NT2/D1 (cell line): ENCODE measurements around the gene RAB19.

Experiments used
- DNase-seq: peaks from one replicate; pipeline ENCODE4 v3.0.0-alpha.2; 2011; ENCODE audit warnings: low read depth, low spot score
- H3K27me3 ChIP-seq: 2 replicates; pipeline ENCODE4 v1.6.0; 2011; ENCODE audit warnings: mild to moderate bottlenecking; ENCODE audit not compliant: insufficient read length, insufficient read depth
- H3K36me3 ChIP-seq: 2 replicates; pipeline ENCODE4 v1.6.1; 2011; ENCODE audit warnings: mild to moderate bottlenecking, low read length, mixed read lengths; ENCODE audit not compliant: insufficient read depth, insufficient read length
- H3K4me1 ChIP-seq: 2 replicates; pipeline ENCODE4 v1.5.1; 2011; ENCODE audit not compliant: insufficient read depth, insufficient read length
- H3K4me3 ChIP-seq: 2 replicates; pipeline ENCODE4 v1.5.1; 2011; ENCODE audit warnings: low read depth; ENCODE audit not compliant: insufficient read length
- H3K9ac ChIP-seq: 2 replicates; pipeline ENCODE4 v1.6.0; 2011; ENCODE audit warnings: low read depth; ENCODE audit not compliant: insufficient read length
- H3K9me3 ChIP-seq: 2 replicates; pipeline ENCODE4 v1.5.1; 2011; ENCODE audit warnings: mild to moderate bottlenecking, low read length; ENCODE audit not compliant: insufficient read depth
- SUZ12 ChIP-seq: IDR thresholded peaks from 2 replicates; pipeline ENCODE4 v1.6.1; 2011; ENCODE audit not compliant: insufficient read length, insufficient read depth; ENCODE audit errors: extremely low read depth
- YY1 ChIP-seq: IDR thresholded peaks from 2 replicates; pipeline ENCODE4 v1.6.1; 2011; ENCODE audit not compliant: insufficient read length, insufficient read depth
- ZNF274 ChIP-seq: IDR thresholded peaks from 2 replicates; pipeline ENCODE4 v1.6.1; 2011; ENCODE audit warnings: mild to moderate bottlenecking, low read depth, low read length

RAB19 gene

DNA sequence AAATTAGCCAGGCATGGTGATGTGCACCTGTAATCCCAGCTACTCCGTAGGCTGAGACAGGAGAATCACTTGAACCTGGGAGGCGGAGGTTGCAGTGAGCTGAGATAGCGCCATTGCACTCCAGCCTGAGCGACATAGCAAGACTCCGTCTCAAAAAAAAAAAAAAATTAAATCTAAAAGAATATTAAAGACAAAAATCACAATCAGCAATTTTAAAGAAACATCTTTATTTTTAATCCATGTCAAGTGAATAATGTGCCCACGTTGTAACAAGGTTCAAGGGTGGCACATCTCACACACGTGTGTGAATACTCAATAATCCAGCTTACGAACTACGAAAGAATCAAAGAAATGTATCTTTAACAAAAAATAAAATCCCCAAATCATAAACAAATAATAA, 28.5 kb upstream of the RAB19 start:
- H3K9ac ChIP-seq = no peak overlapping the region
- H3K27me3 ChIP-seq = no peaks in the 10 kb centered on the region
- TF ChIP-seq SUZ12 (no peak), YY1 (no peak), ZNF274 (no peak)
- DNase-seq = no peak
- H3K36me3 ChIP-seq = peaks cover 25% of the 10 kb centered on the region
- H3K4me3 ChIP-seq = no peak overlapping the region
- no peaks in the 10 kb centered on the region for H3K4me1 ChIP-seq
- no peaks in the 10 kb centered on the region for H3K9me3 ChIP-seq

DNA sequence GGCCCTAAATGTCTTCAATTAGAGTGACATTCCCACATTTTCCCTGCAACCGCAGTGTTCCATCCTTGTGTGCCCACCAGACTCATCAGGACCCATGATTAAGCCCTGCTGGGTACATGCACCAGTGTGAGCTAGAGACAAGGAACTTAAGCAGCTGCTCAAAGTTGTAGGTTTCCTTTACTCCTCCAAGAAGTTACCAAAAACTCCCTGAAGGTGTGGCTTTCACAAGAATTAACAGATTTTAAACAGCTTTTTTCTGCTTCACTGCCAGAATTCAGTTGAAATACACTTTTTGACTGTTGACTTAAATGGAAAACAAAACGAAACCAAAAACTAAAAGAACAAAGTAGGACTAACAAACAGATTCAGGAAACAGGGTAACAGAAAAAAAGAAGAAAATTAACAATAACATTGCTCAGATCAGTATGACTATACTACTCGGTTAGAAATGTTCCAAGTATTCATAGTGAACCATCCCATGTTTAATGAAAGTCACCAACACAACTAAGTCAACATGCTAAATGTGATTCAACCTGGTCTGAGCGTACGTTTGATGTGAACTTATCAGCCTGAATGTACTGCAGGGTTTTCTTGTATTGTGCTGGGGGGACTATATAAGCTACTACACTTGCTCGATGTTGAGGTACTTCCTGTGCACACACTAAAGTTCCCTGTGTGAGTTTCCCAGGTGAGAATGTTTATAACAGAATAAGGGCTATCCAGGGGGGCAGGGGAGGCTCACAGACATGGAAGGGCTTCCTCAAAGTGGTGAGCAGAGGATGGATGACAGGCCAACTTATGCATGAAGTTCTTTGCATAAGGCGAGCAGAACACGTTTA, 27.7 kb upstream of the RAB19 start:
- H3K36me3 ChIP-seq = peaks cover 29% of the 10 kb centered on the region
- no peak for DNase-seq
- TF ChIP-seq SUZ12 = no peak
- TF ChIP-seq YY1 = no peak
- no peak for TF ChIP-seq ZNF274

DNA sequence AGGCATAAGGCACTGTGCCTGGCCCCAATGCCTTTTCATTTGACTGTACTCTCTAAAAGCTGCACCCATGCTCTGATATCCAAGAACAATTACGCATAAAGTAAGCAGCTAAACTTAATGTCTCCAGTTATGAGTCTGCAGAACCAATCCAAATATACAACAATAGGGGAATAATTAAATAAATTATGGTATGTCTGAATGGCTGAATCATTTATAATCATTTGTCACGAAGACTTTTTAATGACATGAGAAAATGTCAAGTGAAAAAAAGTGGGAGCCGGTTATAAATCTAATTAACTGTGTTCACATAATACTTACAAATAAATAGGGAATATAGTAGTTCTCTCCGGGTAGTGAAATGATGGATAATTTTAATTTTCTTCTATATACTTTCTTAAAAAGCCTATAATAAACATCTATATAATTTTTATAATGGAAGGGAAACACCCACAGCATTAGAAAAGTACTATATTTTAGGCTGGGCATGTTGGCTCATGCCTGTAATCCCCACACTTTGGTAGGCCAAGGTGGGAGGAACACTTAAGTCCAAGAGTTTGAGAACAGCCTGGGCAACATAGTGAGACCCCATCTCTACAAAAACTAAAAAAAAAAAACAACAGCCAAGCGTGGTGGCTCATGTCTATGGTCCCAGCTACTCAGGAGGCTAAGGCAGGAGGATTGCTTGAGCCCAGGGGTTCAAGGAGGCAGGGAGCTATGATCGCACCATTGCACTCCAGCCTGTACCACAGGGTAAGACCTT, 19.7 kb upstream of the RAB19 start:
- no peak for DNase-seq
- H3K36me3 ChIP-seq = peaks cover 24% of the 10 kb centered on the region
- H3K9ac ChIP-seq = no peak overlapping the region
- TF ChIP-seq ZNF274 (no peak), YY1 (no peak), SUZ12 (no peak)
- H3K27me3 ChIP-seq = no peaks in the 10 kb centered on the region
- H3K9me3 ChIP-seq = no peaks in the 10 kb centered on the region
- no peaks in the 10 kb centered on the region for H3K4me1 ChIP-seq
- H3K4me3 ChIP-seq = no peak overlapping the region

More for the DNA sequence above, 27.7 kb upstream of the RAB19 start:
- Histone ChIP-seq H3K4me1 (no peaks in the 10 kb centered on the region), H3K9ac (no peak overlapping the region), H3K4me3 (no peak overlapping the region), H3K27me3 (no peaks in the 10 kb centered on the region), H3K9me3 (no peaks in the 10 kb centered on the region)

DNA sequence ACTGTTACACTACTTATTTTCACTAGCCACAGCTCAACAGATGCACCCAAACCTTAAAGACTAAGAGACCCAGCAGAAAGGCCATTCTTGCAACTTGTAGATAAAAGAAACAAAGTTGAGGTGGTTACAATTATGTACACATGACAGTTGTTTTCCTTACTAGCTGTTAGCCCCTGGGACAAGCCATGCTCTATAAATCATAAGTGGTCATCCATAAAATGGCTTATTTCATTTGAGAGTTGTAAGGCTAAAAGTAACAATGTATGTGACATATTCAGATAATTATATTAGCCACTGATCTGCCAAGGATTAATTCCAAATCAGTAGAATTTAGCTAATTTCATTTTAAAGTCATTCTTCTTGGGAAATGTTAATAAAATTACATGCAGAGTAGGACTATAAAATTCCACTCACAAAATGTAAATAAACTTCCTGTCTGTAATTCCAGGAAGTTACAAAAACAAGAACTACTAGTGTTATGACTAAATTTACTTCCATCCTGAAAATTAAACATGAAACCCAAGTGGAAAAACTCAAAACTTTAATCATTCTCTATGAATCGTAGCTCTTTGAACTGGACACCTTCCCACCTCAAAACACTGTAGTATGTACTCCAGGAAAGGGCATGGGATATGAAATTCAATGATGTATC, 18.8 kb upstream of the RAB19 start:
- Histone ChIP-seq H3K4me3 (no peak overlapping the region), H3K36me3 (peaks cover 18% of the 10 kb centered on the region), H3K9ac (no peak overlapping the region), H3K9me3 (no peaks in the 10 kb centered on the region), H3K27me3 (no peaks in the 10 kb centered on the region), H3K4me1 (no peaks in the 10 kb centered on the region)
- no peak for DNase-seq
- no peak for TF ChIP-seq SUZ12
- TF ChIP-seq ZNF274 = no peak
- no peak for TF ChIP-seq YY1

DNA sequence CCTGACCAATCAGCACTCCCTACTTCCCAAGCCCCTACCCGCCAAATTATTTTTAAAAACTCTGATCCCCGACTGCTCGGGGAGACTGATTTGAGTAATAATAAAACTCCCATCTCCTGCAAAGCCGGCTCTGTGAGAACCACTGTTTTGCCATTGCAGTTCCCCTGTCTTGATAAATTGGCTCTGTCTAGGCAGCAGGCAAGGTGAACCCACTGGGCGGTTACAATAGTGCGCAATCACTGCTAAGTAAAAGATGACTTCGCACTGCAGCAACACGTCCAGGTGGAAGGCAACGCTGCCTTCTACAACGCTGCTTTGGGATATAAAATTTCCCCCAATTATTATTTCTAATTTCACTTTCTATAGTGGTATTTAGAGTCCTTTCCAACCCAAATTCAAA, 14.4 kb upstream of the RAB19 start:
- Histone ChIP-seq H3K36me3 (peaks cover 6% of the 10 kb centered on the region), H3K4me3 (no peak overlapping the region), H3K27me3 (no peaks in the 10 kb centered on the region), H3K9ac (no peak overlapping the region), H3K4me1 (peaks cover 3% of the 10 kb centered on the region), H3K9me3 (no peaks in the 10 kb centered on the region)
- DNase-seq = no peak
- no peak for TF ChIP-seq SUZ12

DNA sequence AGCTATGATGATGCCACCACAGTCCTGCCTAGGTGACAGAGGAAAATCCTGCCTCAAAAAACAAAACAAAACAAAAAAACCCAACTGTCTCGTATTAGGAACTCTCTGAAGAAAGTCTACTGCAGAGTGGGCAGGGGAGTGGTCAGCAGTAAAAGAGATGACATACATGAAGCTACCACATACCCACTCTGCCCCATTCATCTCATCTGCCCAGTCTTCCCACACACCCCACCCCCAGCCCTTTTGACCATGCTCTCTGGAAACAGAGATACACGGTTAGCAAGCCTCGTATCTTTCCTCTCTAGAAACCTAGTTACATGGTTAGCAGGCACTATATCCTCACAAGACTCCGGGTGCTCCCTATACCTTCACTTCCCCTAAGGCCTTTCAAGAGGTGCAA, 13.8 kb upstream of the RAB19 start:
- no peak for TF ChIP-seq YY1
- no peak for TF ChIP-seq ZNF274
- no peak for TF ChIP-seq SUZ12
- no peak for DNase-seq
- H3K9ac ChIP-seq = no peak overlapping the region
- no peaks in the 10 kb centered on the region for H3K9me3 ChIP-seq
- H3K27me3 ChIP-seq = no peaks in the 10 kb centered on the region
- peaks cover 6% of the 10 kb centered on the region for H3K36me3 ChIP-seq
- no peak overlapping the region for H3K4me3 ChIP-seq
- H3K4me1 ChIP-seq = peaks cover 3% of the 10 kb centered on the region

DNA sequence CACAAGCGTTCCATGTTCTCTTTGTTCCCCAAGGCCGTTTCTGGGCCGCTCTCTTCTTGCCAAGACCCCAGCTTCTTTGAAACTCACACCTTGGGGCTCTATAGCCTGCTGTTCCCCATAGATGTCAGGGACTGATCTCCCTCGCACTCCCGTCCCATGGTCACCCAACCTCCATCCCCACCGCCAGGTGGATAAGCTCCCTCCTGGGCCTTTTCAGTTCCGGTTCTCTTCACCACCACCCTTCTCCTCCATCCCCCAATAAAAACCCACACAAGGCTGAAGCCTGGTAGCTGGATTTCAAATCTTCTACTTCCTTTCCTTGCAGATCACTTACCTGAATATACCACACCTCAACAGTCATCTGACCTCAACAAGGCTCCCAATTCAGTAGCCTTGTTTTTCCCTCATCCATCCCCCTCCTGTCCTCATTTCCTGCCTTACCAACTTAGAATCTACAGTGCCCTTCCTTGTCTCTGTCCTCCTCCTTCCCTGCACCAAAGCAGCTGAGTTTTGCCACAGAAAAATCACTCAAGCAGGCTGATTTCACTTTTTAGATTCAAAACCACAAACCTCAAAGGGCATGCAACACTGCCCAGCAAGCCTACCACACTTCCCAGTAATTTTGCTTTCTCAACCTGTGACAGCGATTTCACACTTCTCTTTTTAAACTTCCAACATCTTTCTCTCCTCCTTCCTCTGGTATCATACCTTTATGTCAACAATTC, 13.2 kb upstream of the RAB19 start:
- DNase-seq = no peak
- Histone ChIP-seq H3K27me3 (no peaks in the 10 kb centered on the region), H3K9me3 (no peaks in the 10 kb centered on the region), H3K4me1 (peaks cover 3% of the 10 kb centered on the region), H3K9ac (no peak overlapping the region), H3K4me3 (no peak overlapping the region), H3K36me3 (peaks cover 6% of the 10 kb centered on the region)
- TF ChIP-seq SUZ12 (no peak), ZNF274 (no peak)
